ENCODE measurements around the gene ASTN2. TPM values are rescaled to one million over a fixed set of nuclear protein-coding genes. Genes with fewer than 3 reads are reported as not detected.

Gene ASTN2
- total RNA-seq, 4 donors from 2014 or later, result 3.0 to 7.0 (median 5.2) TPM

DNA sequence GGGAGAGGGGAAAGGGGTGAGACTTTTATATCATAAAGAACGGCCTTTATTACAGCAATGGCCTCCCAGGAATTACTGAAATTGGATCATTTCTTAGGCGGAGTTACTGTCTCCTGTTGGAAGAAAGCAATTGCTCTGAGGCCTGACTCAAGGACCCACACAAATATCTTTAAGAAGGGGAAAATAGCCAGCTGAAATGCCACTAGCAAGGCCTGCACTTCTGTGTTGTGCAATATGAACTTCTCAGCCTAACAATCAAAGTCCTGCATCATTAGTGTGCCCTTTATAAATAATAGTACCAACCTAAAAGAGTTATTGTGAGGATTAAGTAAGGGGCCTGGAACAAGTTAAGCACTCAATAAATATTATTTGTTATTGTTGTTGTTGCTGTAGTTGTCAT is 757.9 kb downstream of the ASTN2 start:
- WGBS, 2 donors (ENCODE audit: low coverage in 1 of 2), result 72 to 100% methylated on average over 1 to 2 of the region's 2 CpGs
- Histone ChIP-seq H3K4me1 (peaks cover 0 to 6% (median 1%) of the 10 kb centered on the region in 4 donors), H3K27ac (no peak overlapping the region), H3K9me3 (no peaks in the 10 kb centered on the region), H3K27me3 (no peaks in the 10 kb centered on the region), H3K4me3 (no peak overlapping the region), H3K36me3 (no peaks in the 10 kb centered on the region)
- in situ Hi-C loops (cut with MboI; ENCODE audit: low pct_ligation_motif_present in 1 of 4, low pct_unique_long_range_greater_than_20kb in 1 of 4, low sequenced_read_pairs in 3 of 4) (loop anchor here in 3 of 4 donors (25.0 kb wide), 3 partner anchors 495 to 1070 kb away; partner anchors contain the start of gene PAPPA (in 3 of the 3)), intact Hi-C loops (cut with DNase I; ENCODE audit: low total_unique reads) (loop anchor here (10.0 kb wide), 1 partner anchor 1062 kb away; no protein-coding TSS in a partner anchor)
- no peak for DNase-seq
- TF ChIP-seq POLR2AphosphoS5 (IDR thresholded peaks at IDR 0.05), result no peak
- TF ChIP-seq, protein P1, sequence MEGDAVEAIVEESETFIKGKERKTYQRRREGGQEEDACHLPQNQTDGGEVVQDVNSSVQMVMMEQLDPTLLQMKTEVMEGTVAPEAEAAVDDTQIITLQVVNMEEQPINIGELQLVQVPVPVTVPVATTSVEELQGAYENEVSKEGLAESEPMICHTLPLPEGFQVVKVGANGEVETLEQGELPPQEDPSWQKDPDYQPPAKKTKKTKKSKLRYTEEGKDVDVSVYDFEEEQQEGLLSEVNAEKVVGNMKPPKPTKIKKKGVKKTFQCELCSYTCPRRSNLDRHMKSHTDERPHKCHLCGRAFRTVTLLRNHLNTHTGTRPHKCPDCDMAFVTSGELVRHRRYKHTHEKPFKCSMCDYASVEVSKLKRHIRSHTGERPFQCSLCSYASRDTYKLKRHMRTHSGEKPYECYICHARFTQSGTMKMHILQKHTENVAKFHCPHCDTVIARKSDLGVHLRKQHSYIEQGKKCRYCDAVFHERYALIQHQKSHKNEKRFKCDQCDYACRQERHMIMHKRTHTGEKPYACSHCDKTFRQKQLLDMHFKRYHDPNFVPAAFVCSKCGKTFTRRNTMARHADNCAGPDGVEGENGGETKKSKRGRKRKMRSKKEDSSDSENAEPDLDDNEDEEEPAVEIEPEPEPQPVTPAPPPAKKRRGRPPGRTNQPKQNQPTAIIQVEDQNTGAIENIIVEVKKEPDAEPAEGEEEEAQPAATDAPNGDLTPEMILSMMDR (IDR thresholded peaks at IDR 0.05), result no peak
- no peak for TF ChIP-seq EP300 (IDR thresholded peaks at IDR 0.05; ENCODE audit: low read depth)
- no peak for TF ChIP-seq POLR2A (IDR thresholded peaks at IDR 0.05)

DNA sequence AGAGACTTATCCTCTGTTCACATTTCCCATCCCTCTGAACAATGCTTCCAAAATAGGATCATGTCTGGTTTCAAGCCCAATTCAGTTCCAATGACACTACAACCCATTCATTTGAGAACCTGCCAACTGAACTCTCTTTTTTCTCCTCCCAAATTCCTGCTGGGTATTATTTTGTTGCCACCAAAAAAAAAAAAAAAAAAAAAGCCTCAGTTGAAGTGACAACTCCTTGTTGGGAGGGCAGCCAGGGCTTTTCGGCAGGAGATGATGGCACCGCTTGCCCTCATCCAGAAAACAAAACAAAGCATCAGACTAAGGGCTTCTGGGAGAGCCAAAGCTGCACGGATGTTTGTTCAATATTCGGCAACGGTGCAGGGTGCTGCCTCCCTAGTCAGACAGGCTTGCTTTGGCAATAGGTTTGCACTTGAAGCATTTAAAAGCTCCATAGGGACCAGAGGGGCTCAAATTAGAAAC is 758.3 kb downstream of the ASTN2 start:
- H3K36me3 ChIP-seq, result no peaks in the 10 kb centered on the region
- no peak for DNase-seq
- no peak overlapping the region for H3K27ac ChIP-seq
- WGBS, 2 donors (ENCODE audit: low coverage in 1 of 2), result 72 to 77% methylated on average over 2 to 5 of the region's 5 CpGs
- H3K27me3 ChIP-seq, result no peaks in the 10 kb centered on the region
- TF ChIP-seq POLR2A (IDR thresholded peaks at IDR 0.05), result no peak
- no peak overlapping the region for H3K4me3 ChIP-seq
- in situ Hi-C loops (cut with MboI; ENCODE audit: low pct_ligation_motif_present in 1 of 4, low pct_unique_long_range_greater_than_20kb in 1 of 4, low sequenced_read_pairs in 3 of 4), result loop anchor here in 3 of 4 donors (25.0 kb wide), 3 partner anchors 494 to 1069 kb away; partner anchors contain the start of gene PAPPA (in 3 of the 3)
- no peaks in the 10 kb centered on the region for H3K9me3 ChIP-seq
- H3K4me1 ChIP-seq, result peaks cover 0 to 6% (median 1%) of the 10 kb centered on the region in 4 donors
- intact Hi-C loops (cut with DNase I; ENCODE audit: low total_unique reads), result loop anchor here (10.0 kb wide), 1 partner anchor 1062 kb away; no protein-coding TSS in a partner anchor

GRCh38 chr9:116654059-116654355 is 760.9 kb downstream of the ASTN2 start:
- no peak for DNase-seq
- Histone ChIP-seq H3K36me3 (no peaks in the 10 kb centered on the region), H3K4me3 (no peak overlapping the region), H3K27me3 (no peaks in the 10 kb centered on the region), H3K9me3 (no peaks in the 10 kb centered on the region), H3K4me1 (no peaks in the 10 kb centered on the region), H3K27ac (no peak overlapping the region)
- WGBS, 2 donors (ENCODE audit: low coverage in 1 of 2), result 79 to 89% methylated on average over 3 of the region's 3 CpGs
- TF ChIP-seq POLR2AphosphoS5 (IDR thresholded peaks at IDR 0.05), result no peak
- TF ChIP-seq, protein P1 (IDR thresholded peaks at IDR 0.05), result no peak
- in situ Hi-C loops (cut with MboI; ENCODE audit: low pct_ligation_motif_present in 1 of 4, low pct_unique_long_range_greater_than_20kb in 1 of 4, low sequenced_read_pairs in 3 of 4), result loop anchor here in 3 of 4 donors (25.0 kb wide), 3 partner anchors 492 to 1067 kb away; partner anchors contain the start of gene PAPPA (in 3 of the 3)
- intact Hi-C loops (cut with DNase I; ENCODE audit: low total_unique reads), result loop anchor here (10.0 kb wide), 1 partner anchor 1059 kb away; no protein-coding TSS in a partner anchor

- in situ Hi-C loops (cut with MboI; ENCODE audit: low pct_ligation_motif_present in 1 of 4, low pct_unique_long_range_greater_than_20kb in 1 of 4, low sequenced_read_pairs in 3 of 4) (loop anchor here in 3 of 4 donors (25.0 kb wide), 3 partner anchors 491 to 1066 kb away; partner anchors contain the start of gene PAPPA (in 3 of the 3)), intact Hi-C loops (cut with DNase I; ENCODE audit: low total_unique reads) (loop anchor here (10.0 kb wide), 1 partner anchor 1059 kb away; no protein-coding TSS in a partner anchor)
- no peaks in the 10 kb centered on the region for H3K36me3 ChIP-seq
- no peak overlapping the region for H3K27ac ChIP-seq
- 77 to 90% methylated on average over 5 to 7 of the region's 7 CpGs for WGBS, 2 donors (ENCODE audit: low coverage in 1 of 2)
- TF ChIP-seq, protein P1 (IDR thresholded peaks at IDR 0.05), result no peak
- TF ChIP-seq POLR2AphosphoS5 (IDR thresholded peaks at IDR 0.05) (no peak), EP300 (IDR thresholded peaks at IDR 0.05; ENCODE audit: low read depth) (no peak), POLR2A (IDR thresholded peaks at IDR 0.05) (no peak)
- H3K4me1 ChIP-seq, result no peaks in the 10 kb centered on the region
- no peak for DNase-seq
- H3K9me3 ChIP-seq, result no peaks in the 10 kb centered on the region
- no peak overlapping the region for H3K4me3 ChIP-seq
- H3K27me3 ChIP-seq, result no peaks in the 10 kb centered on the region
Measured at GRCh38 chr9:116653348-116654058, 761.4 kb downstream of the ASTN2 start.

Measured in transverse colon (tissue), 4 donors.